Measurements from ENCODE around the gene FAM193A.

FAM193A gene

DNA sequence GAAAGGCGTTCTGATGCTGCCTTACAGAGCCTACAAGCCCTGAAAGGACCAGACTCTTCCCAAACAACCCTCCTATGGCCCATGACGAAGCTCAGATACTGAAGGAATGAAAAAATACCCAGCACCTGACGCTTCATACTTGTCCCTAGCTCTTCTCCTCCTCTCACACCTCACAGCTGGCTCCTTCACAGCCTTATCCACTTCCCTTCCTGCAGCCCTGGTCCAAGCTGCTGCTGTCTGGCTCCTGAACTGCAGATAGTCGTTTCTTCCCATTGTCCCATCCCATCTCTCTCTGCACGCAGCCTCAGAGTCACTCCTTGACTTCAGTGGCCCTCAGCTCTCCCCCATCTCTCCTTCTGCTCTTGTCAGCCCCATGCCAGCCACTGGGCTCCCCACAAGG, 56.6 kb downstream of the FAM193A start:
- TF ChIP-seq, protein P1, sequence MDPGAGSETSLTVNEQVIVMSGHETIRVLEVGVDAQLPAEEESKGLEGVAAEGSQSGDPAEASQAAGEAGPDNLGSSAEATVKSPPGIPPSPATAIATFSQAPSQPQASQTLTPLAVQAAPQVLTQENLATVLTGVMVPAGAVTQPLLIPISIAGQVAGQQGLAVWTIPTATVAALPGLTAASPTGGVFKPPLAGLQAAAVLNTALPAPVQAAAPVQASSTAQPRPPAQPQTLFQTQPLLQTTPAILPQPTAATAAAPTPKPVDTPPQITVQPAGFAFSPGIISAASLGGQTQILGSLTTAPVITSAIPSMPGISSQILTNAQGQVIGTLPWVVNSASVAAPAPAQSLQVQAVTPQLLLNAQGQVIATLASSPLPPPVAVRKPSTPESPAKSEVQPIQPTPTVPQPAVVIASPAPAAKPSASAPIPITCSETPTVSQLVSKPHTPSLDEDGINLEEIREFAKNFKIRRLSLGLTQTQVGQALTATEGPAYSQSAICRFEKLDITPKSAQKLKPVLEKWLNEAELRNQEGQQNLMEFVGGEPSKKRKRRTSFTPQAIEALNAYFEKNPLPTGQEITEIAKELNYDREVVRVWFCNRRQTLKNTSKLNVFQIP (CRISPR knock-in tag; IDR thresholded peaks at IDR 0.05; ENCODE audit: borderline replicate concordance, low read depth) = no peak
- TF ChIP-seq ARNTL (CRISPR knock-in tag; IDR thresholded peaks at IDR 0.05; ENCODE audit: borderline replicate concordance, low read depth) (no peak), PPARA (CRISPR knock-in tag; IDR thresholded peaks at IDR 0.05; ENCODE audit: borderline replicate concordance) (no peak), TCF4 (CRISPR knock-in tag; IDR thresholded peaks at IDR 0.05; ENCODE audit: borderline replicate concordance) (no peak), BACH2 (CRISPR knock-in tag; IDR thresholded peaks at IDR 0.05; ENCODE audit: borderline replicate concordance) (no peak), SNAI2 (CRISPR knock-in tag; IDR thresholded peaks at IDR 0.05) (no peak), ZNF8 (CRISPR knock-in tag; IDR thresholded peaks at IDR 0.05) (no peak), ZC3H10 (CRISPR knock-in tag; IDR thresholded peaks at IDR 0.05) (no peak), ISL1 (CRISPR knock-in tag; IDR thresholded peaks at IDR 0.05) (no peak), ZFP30 (CRISPR knock-in tag; IDR thresholded peaks at IDR 0.05) (no peak), TOX (CRISPR knock-in tag; IDR thresholded peaks at IDR 0.05; ENCODE audit: borderline replicate concordance) (no peak), ESRRG (CRISPR knock-in tag; IDR thresholded peaks at IDR 0.05) (no peak)
- TF ChIP-seq, protein P2, sequence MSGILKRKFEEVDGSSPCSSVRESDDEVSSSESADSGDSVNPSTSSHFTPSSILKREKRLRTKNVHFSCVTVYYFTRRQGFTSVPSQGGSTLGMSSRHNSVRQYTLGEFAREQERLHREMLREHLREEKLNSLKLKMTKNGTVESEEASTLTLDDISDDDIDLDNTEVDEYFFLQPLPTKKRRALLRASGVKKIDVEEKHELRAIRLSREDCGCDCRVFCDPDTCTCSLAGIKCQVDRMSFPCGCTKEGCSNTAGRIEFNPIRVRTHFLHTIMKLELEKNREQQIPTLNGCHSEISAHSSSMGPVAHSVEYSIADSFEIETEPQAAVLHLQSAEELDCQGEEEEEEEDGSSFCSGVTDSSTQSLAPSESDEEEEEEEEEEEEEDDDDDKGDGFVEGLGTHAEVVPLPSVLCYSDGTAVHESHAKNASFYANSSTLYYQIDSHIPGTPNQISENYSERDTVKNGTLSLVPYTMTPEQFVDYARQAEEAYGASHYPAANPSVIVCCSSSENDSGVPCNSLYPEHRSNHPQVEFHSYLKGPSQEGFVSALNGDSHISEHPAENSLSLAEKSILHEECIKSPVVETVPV (CRISPR knock-in tag; IDR thresholded peaks at IDR 0.05) = no peak
- TF ChIP-seq, protein P3, sequence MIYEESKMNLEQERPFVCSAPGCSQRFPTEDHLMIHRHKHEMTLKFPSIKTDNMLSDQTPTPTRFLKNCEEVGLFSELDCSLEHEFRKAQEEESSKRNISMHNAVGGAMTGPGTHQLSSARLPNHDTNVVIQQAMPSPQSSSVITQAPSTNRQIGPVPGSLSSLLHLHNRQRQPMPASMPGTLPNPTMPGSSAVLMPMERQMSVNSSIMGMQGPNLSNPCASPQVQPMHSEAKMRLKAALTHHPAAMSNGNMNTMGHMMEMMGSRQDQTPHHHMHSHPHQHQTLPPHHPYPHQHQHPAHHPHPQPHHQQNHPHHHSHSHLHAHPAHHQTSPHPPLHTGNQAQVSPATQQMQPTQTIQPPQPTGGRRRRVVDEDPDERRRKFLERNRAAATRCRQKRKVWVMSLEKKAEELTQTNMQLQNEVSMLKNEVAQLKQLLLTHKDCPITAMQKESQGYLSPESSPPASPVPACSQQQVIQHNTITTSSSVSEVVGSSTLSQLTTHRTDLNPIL (CRISPR knock-in tag; IDR thresholded peaks at IDR 0.05; ENCODE audit: low read depth) = no peak
- TF ChIP-seq, protein P4, sequence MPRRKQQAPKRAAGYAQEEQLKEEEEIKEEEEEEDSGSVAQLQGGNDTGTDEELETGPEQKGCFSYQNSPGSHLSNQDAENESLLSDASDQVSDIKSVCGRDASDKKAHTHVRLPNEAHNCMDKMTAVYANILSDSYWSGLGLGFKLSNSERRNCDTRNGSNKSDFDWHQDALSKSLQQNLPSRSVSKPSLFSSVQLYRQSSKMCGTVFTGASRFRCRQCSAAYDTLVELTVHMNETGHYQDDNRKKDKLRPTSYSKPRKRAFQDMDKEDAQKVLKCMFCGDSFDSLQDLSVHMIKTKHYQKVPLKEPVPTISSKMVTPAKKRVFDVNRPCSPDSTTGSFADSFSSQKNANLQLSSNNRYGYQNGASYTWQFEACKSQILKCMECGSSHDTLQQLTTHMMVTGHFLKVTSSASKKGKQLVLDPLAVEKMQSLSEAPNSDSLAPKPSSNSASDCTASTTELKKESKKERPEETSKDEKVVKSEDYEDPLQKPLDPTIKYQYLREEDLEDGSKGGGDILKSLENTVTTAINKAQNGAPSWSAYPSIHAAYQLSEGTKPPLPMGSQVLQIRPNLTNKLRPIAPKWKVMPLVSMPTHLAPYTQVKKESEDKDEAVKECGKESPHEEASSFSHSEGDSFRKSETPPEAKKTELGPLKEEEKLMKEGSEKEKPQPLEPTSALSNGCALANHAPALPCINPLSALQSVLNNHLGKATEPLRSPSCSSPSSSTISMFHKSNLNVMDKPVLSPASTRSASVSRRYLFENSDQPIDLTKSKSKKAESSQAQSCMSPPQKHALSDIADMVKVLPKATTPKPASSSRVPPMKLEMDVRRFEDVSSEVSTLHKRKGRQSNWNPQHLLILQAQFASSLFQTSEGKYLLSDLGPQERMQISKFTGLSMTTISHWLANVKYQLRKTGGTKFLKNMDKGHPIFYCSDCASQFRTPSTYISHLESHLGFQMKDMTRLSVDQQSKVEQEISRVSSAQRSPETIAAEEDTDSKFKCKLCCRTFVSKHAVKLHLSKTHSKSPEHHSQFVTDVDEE (CRISPR knock-in tag; IDR thresholded peaks at IDR 0.05) = no peak
- ATAC-seq = no peak; the same call in 2 of the 3 replicates

DNA sequence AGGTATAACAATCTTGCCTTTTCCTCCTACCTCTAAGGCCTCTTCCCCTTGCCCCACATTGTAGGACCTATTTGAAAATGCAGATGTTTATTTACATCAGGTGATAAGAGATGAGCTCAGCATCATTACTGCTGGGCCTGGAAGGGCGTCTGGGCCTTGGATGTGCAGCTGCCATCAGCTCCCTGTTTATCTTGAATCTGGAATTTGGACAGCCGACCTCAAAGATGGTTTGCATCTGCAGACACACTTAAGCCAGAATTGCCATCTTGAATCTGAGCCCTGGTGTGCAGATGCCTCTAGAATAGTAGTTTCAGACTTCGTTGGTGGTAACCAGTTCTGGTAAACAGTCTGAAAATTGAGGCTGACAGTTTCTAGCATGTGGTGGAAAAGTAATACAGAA, 59.0 kb downstream of the FAM193A start:
- ATAC-seq = peak; percentile 43; the same call in 2 of the 3 replicates
- TF ChIP-seq ZFP30 (CRISPR knock-in tag; IDR thresholded peaks at IDR 0.05) (no peak), RARB (CRISPR knock-in tag; IDR thresholded peaks at IDR 0.05) (no peak), SNAI2 (CRISPR knock-in tag; IDR thresholded peaks at IDR 0.05) (no peak), TCF4 (CRISPR knock-in tag; IDR thresholded peaks at IDR 0.05; ENCODE audit: borderline replicate concordance) (peak; percentile 90), OSR1 (CRISPR knock-in tag; IDR thresholded peaks at IDR 0.05) (no peak), ZC3H10 (CRISPR knock-in tag; IDR thresholded peaks at IDR 0.05) (no peak), ZNF565 (CRISPR knock-in tag; conservative IDR thresholded peaks at IDR 0.05; ENCODE audit: low read depth) (no peak), ESRRG (CRISPR knock-in tag; IDR thresholded peaks at IDR 0.05) (no peak), PPARA (CRISPR knock-in tag; IDR thresholded peaks at IDR 0.05; ENCODE audit: borderline replicate concordance) (0 out of 2 replicates have a peak, but pooled peaks have one; percentile 27), ZFP3 (CRISPR knock-in tag; IDR thresholded peaks at IDR 0.05) (no peak), ZNF8 (CRISPR knock-in tag; IDR thresholded peaks at IDR 0.05) (no peak), GLIS3 (CRISPR knock-in tag; IDR thresholded peaks at IDR 0.05) (no peak), ARNTL (CRISPR knock-in tag; IDR thresholded peaks at IDR 0.05; ENCODE audit: borderline replicate concordance, low read depth) (no peak)
- TF ChIP-seq, protein P1 (CRISPR knock-in tag; IDR thresholded peaks at IDR 0.05; ENCODE audit: borderline replicate concordance, low read depth) = no peak
- TF ChIP-seq, protein P3 (CRISPR knock-in tag; IDR thresholded peaks at IDR 0.05; ENCODE audit: low read depth) = no peak
- TF ChIP-seq, protein P5, sequence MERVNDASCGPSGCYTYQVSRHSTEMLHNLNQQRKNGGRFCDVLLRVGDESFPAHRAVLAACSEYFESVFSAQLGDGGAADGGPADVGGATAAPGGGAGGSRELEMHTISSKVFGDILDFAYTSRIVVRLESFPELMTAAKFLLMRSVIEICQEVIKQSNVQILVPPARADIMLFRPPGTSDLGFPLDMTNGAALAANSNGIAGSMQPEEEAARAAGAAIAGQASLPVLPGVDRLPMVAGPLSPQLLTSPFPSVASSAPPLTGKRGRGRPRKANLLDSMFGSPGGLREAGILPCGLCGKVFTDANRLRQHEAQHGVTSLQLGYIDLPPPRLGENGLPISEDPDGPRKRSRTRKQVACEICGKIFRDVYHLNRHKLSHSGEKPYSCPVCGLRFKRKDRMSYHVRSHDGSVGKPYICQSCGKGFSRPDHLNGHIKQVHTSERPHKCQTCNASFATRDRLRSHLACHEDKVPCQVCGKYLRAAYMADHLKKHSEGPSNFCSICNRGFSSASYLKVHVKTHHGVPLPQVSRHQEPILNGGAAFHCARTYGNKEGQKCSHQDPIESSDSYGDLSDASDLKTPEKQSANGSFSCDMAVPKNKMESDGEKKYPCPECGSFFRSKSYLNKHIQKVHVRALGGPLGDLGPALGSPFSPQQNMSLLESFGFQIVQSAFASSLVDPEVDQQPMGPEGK (CRISPR knock-in tag; IDR thresholded peaks at IDR 0.05; ENCODE audit: borderline replicate concordance) = no peak
- TF ChIP-seq, protein P4 (CRISPR knock-in tag; IDR thresholded peaks at IDR 0.05) = peak; percentile 70; the same call in 1 of the 2 replicates
- TF ChIP-seq, protein P2 (CRISPR knock-in tag; IDR thresholded peaks at IDR 0.05) = no peak
